ENCODE results near the gene ASB18.

Gene ASB18

DNA sequence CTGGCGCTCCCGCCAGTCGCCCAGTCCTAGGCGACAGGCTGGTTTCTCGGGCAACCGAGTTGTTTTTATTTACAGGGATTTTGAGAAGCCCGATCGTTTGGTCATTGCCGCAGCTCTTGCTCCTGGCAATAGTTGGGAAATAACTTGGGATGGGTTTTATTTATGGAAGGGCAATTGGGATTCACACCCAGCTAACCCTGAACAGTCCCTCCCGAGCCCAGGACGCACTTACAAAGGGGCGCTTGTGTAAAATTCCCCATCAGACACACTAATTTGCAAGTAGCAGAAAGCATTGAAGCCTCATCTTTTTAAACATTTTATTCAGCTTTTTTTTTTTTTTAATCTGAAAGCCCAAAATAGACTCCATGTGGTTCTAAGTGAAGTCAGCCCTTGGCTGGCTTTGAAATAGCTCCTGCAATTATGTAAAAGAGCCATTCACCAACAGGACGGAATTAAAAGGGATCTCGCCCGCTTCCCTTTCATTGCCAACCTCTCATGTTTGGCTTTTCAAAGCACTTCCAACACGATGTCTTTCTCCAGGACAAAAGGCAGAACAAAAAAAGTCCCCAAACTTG lies 92.4 kb downstream of the ASB18 start:
- TF ChIP-seq CTCF (IDR thresholded peaks at IDR 0.05; ENCODE audit: insufficient read depth, low read depth, low read length, missing control alignments): no peak
- H3K4me3 ChIP-seq (ENCODE audit: low read depth, low read length): no peak overlapping the region
- DNase-seq (ENCODE audit: low read depth): no peak

GRCh38 chr2:236171181-236171679 lies 93.0 kb downstream of the ASB18 start:
- no peak overlapping the region for H3K4me3 ChIP-seq (ENCODE audit: low read depth, low read length)
- no peak for DNase-seq (ENCODE audit: low read depth)

GRCh38 chr2:236170590-236171165 lies 93.5 kb downstream of the ASB18 start:
- H3K4me3 ChIP-seq (ENCODE audit: low read depth, low read length): no peak overlapping the region
- TF ChIP-seq CTCF (IDR thresholded peaks at IDR 0.05; ENCODE audit: insufficient read depth, low read depth, low read length, missing control alignments): no peak
- no peak for DNase-seq (ENCODE audit: low read depth)

More at GRCh38 chr2:236171181-236171679, 93.0 kb downstream of the ASB18 start:
- TF ChIP-seq CTCF (IDR thresholded peaks at IDR 0.05; ENCODE audit: insufficient read depth, low read depth, low read length, missing control alignments): no peak

DNA sequence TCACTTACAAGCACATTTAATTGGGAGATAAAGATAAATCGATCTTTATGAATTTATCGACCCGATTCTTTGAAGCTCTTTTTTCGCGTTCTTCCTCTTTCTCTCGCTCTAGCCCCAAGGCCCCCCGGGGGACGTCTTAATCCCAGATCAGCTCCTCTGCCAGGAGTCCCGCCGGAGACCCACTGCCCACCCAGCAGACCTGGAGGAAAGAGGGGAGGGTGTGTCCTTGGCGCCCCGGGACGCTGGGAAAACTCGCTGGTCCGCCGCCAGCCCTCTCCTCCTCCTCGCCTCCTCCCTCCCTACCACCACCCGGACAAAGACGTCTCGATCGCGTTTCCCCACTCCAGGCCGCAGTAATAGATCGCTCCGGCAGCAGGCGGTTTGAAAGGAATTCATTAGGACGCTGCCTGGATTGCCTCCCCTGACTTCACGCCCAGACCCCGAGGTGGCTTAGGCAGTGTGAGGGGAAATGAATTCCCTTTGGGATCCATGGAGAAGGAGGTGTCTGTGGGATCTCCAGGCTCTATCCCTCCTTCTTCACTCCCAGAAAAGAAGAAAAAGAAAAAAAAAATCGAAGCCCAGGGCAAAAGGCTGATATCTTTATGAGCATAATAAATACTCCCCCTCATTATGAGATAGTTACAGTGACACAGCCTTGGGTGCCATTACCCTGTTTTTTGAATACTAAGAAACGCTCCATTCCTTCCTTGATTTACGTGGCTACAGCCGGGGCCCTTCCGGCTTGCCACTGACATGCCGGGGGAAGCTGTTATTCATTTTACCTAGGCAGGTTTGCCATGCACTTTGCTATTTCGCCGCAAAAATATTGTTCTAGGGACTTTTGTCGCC lies 94.2 kb downstream of the ASB18 start:
- H3K4me3 ChIP-seq (ENCODE audit: low read depth, low read length): no peak overlapping the region
- no peak for DNase-seq (ENCODE audit: low read depth)
- no peak for TF ChIP-seq CTCF (IDR thresholded peaks at IDR 0.05; ENCODE audit: insufficient read depth, low read depth, low read length, missing control alignments)

GRCh38 chr2:236169151-236169721 lies 95.0 kb downstream of the ASB18 start:
- TF ChIP-seq CTCF (IDR thresholded peaks at IDR 0.05; ENCODE audit: insufficient read depth, low read depth, low read length, missing control alignments): no peak
- H3K4me3 ChIP-seq (ENCODE audit: low read depth, low read length): no peak overlapping the region
- no peak for DNase-seq (ENCODE audit: low read depth)

DNA sequence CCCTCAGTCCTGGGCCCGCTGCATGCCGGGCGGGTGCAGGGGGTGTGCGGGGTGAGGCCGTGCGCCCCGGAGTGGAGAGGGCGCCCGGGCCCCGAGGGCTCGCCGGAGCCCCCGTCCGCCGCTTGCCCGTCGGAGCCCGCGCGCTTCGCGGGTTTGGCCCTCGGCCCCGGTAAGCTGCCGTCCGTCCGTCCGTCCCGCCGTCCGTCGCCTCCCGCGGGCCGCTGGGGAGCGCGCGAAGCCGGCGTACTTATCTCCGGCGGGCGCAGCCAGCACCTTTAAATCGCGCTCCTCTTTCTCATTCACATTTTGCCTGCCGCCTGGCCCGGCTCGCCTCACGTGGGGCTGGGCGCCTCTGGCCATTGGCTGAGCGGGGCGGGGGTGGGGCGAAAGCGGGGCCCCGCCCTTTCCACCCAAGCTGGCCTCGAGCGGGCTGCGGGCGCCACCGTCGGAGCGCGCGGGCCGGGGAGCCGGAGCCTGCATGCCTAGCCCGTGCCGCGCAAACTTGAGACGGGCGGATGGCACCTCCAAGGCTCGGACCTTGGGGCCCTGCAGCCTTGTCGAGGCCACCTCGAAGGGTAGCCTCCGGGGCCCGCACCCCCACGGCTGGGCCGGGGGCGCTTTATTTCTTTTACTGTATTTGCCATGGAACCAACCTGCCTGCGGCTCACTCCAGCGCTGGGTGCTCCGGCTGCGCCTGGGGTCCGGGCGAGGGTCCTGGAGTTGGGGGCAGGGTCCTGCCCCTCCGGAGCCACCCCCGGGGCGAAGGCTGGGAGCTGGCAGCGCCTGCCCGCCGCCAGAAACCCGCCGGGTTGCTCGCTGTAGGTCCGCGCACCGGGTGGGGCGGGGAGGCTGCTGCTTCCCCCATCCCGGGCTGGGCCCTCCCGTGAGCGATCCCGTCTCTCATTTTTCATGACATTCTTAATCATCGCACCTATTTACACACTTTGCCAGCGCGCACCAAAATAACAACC lies 95.8 kb downstream of the ASB18 start, which contains the start of gene GBX2:
TSS of gene GBX2 (minus strand) at position 277 of the 971 bp plus-strand sequence. CDS start 415 bp downstream, outside the sequence.
- no peak for TF ChIP-seq CTCF (IDR thresholded peaks at IDR 0.05; ENCODE audit: insufficient read depth, low read depth, low read length, missing control alignments)
- H3K4me3 ChIP-seq (ENCODE audit: low read depth, low read length): no peak within 1 kb of the TSS
- no peak for DNase-seq (ENCODE audit: low read depth)

Data from GM12865 (cell line).